Small intestine (tissue), 7 donors: Measurements from ENCODE around the gene ADAMTSL4. TPM values are rescaled to one million over a fixed set of nuclear protein-coding genes. Genes with fewer than 3 reads are reported as not detected.
A peak's percentile ranks its signal among the peaks of the same experiment; 100 is the strongest.
"Not testable (repeated sequence)": the region's sequence is repeated elsewhere in the genome, so short reads cannot be mapped to it uniquely, and the experiment has no call there.

Experiments used
- DNase-seq, 2 donors: peaks; one replicate each; pipeline versions ENCODE4 v3.0.0 to v3.0.0-alpha.2; 2013
- FAIRE-seq: peaks from 2 replicates; lab custom pipeline; 2012; peaks lifted over from hg19 to GRCh38; lab: Jason Lieb, UNC
- H3K27ac ChIP-seq, 3 donors: one replicate each; pipeline ENCODE4 v1.5.1; 2013; ENCODE audit warnings: low read length in 2 of 3, mild to moderate bottlenecking in 2 of 3, control low read depth in 1 of 3, inconsistent platforms in 1 of 3, low read depth in 1 of 3, moderate library complexity in 1 of 3
- H3K27me3 ChIP-seq, 3 donors: one replicate each; pipeline ENCODE4 v1.6.1; 2013; ENCODE audit warnings: low read length in 3 of 3, inconsistent platforms in 1 of 3; ENCODE audit not compliant: control insufficient read depth in 3 of 3, insufficient read depth in 3 of 3
- H3K36me3 ChIP-seq, 3 donors: one replicate each; pipeline ENCODE4 v1.6.1; 2013; ENCODE audit warnings: low read length in 3 of 3, inconsistent platforms in 1 of 3, low read depth in 1 of 3, mild to moderate bottlenecking in 1 of 3, moderate library complexity in 1 of 3; ENCODE audit not compliant: control insufficient read depth in 3 of 3, insufficient read depth in 2 of 3
- H3K4me1 ChIP-seq, 3 donors: one replicate each; pipeline ENCODE4 v1.6.1; 2013; ENCODE audit warnings: low read length in 2 of 3, inconsistent platforms in 1 of 3, low read depth in 1 of 3, mild to moderate bottlenecking in 1 of 3, moderate library complexity in 1 of 3; ENCODE audit not compliant: control insufficient read depth in 3 of 3, insufficient read depth in 2 of 3
- H3K4me3 ChIP-seq, 3 donors: one replicate each; pipeline ENCODE4 v1.5.1; 2013; ENCODE audit warnings: low read length in 3 of 3, control low read depth in 1 of 3, inconsistent platforms in 1 of 3, low read depth in 1 of 3, mild to moderate bottlenecking in 1 of 3, moderate library complexity in 1 of 3
- H3K9me3 ChIP-seq, 2 donors: one replicate each; pipeline ENCODE4 v1.6.1; 2013; ENCODE audit warnings: low read depth in 1 of 2, low read length in 1 of 2; ENCODE audit not compliant: control insufficient read depth in 2 of 2, insufficient read depth in 1 of 2
- WGBS, 3 donors: extraction: QIAGEN DNeasy Blood & Tissue Kit; methylation state at CpG; one replicate each; pipeline ENCODE4 v1.1.7; 2013; 5-methylcytosine and 5-hydroxymethylcytosine counted together
- polyA plus RNA-seq, 4 donors: library from polyadenylated mRNA; stranded (reverse) in 3 of 4; unstranded in 1 of 4; fragments of 200-250 nt in 3 of 4; fragments of 120-200 nt in 1 of 4; gene quantifications; one replicate each; pipeline versions ENCODE4 v1.2.1 to v1.2.3, GENCODE V29; 2013
- donor health status: healthy with polysubstance abuse.
- donor health status: control.
- donor health status: control.
- donor health status: Bipolar disorder and iron deficiency.
- donor health status: healthy.

The ADAMTSL4 gene
- polyA plus RNA-seq, 4 donors: 0.27 to 16.1 (median 7.0) TPM

DNA sequence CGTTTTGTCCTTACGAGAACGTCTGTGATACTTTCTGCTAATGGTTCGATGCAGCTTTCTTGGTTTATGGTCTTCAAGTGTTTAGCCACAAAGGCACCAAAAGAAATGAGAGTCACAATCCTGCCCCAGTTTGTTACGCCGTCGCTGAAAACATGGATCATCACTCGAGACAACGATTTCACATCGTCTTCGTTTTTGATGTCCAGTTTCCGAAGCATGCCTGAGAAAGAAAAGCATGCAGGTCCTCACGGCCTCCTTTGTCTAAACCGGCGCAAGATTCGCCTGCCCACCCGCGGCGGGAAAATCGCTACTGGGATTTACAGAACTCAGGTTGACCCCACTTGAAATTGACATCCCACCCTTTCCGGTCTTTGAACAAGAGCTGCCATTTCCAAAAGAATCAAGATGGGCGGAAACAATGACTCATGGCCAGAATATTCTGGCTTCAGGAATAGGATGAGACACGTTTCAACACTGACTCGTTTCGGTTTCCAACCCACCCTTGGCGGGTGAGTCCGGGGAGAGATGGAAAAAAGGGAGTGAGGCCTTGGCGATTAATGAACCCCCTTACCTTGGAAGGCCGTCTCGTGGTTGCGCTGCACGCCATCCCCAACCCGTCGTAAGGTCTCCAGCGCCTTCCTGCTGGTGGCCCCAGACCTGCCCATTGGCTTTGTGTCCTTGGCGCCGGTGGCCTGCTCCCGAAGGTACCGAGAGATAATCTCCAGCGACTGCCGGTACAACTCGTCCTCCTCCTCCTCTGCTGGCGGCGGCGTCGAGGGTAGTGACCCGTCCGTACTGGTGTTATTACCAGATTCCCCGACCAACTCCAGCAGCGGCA, 29.3 kb downstream of the ADAMTSL4 start:
- FAIRE-seq: no peak
- Histone ChIP-seq H3K27me3 (no peaks in the 10 kb centered on the region), H3K9me3 (no peaks in the 10 kb centered on the region), H3K4me1 (peaks cover 3 to 24% (median 5%) of the 10 kb centered on the region in 3 donors), H3K36me3 (peaks cover 10 to 16% (median 11%) of the 10 kb centered on the region in 3 donors), H3K27ac (peak overlapping the region; percentile 98 to 99 (median 98)), H3K4me3 (peak overlapping the region; percentile 84 to 99 (median 94))
- WGBS, 3 donors: 0% methylated on average over 46 to 50 of the region's 50 CpGs
- DNase-seq: peak; percentile 79 to 80

DNA sequence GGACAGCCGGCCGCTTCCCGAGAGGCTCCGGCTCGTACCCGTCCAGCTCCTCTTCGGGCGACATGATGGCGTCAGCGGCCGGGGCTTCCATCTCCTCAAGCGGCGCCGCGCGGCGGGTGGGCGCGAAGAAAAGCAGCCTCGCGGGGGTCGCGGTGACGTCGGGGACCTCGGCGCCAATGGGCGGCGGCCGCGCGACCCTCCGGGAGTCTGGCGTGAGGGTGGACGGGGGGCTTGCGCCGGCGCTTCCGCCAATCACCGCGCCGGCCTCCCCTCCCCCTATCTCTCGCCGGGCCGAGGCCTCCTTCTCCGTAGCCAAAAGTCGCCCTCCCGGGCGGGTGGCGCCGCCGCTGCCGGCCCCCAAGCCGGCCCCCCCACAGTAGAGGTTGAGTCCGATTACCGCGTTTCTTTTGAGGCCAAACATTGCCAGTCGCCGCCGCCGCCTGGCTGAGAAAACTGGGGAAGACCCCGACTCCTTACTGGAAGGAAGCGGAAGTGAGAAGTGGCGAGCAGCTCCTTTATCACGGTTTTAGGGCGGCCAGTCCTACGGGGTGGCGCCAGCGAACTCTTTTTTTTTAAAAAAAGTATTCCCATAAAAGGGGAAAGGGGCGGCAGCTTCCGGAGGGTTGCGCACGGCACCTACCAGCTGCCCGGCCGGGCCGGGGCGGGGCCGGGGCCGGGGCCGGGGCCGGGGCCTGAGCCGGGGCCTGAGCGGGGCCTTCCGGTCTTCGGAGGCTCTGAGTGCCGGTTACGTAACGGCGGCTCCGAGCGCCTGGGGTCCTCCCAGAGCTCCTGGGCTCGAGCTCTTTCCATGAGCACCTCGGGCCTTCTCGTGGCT, 30.1 kb downstream of the ADAMTSL4 start, which contains the start of gene MCL1:
MCL1 (minus strand) TSS at position 501 of the 835 bp plus-strand sequence; CDS start at position 421, 80 bp downstream.
- Histone ChIP-seq H3K4me1 (peaks cover 3 to 22% (median 4%) of the 10 kb centered on the region in 3 donors), H3K9me3 (no peaks in the 10 kb centered on the region), H3K36me3 (peaks cover 7 to 11% (median 10%) of the 10 kb centered on the region in 3 donors), H3K4me3 (peak within 1 kb of the TSS; percentile 84 to 99 (median 94)), H3K27ac (peak within 1 kb of the TSS; percentile 98 to 99 (median 99)), H3K27me3 (no peaks in the 10 kb centered on the region)
- no peak for FAIRE-seq
- WGBS, 3 donors: 0 to 1% (median 0%) methylated on average over 64 to 94 of the region's 94 CpGs
- DNase-seq: peak; percentile 95 to 96

DNA sequence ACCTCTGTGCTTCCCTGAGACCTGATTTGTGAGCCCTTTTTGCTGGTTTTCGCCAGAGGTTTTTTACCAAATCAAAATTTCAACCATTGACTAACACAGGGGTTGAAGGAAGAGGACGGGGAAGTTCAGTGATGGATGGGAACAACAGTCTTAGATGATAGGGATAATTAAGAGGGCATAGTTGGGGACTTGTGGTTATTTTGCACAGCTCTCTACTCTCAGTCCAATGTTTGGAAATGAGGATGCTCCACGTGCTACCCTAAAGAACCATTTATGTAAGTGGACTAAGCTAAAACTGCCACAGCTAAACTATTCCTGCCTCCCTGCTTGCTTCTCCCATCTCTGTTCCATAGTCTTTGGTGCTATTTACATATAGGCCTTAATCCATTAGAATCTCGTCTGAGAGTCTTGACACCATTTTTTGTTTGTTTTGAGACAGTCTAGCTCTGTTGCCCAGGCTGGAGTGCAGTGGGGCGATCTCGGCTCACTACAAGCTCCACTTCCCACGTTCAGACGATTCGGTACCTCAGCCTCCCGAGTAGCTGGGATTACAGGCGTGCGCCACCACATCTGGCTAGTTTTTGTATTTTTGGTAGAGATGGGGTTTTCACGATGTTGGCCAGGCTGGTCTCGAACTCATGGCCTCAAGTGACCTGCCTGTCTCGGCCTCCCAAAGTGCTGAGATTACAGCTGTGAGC, 30.9 kb downstream of the ADAMTSL4 start:
- DNase-seq (peak in 1 of 2 donors; percentile 15), FAIRE-seq (no peak)
- Histone ChIP-seq H3K36me3 (peaks cover 5 to 9% (median 7%) of the 10 kb centered on the region in 3 donors), H3K4me3 (peak overlapping the region; percentile 46 to 84 (median 64)), H3K27ac (peak overlapping the region; percentile 88 to 99 (median 96)), H3K9me3 (no peaks in the 10 kb centered on the region), H3K27me3 (no peaks in the 10 kb centered on the region), H3K4me1 (peaks cover 0 to 15% (median 0%) of the 10 kb centered on the region in 3 donors)
- 68 to 71% (median 71%) methylated on average over 15 of the region's 15 CpGs for WGBS, 3 donors

DNA sequence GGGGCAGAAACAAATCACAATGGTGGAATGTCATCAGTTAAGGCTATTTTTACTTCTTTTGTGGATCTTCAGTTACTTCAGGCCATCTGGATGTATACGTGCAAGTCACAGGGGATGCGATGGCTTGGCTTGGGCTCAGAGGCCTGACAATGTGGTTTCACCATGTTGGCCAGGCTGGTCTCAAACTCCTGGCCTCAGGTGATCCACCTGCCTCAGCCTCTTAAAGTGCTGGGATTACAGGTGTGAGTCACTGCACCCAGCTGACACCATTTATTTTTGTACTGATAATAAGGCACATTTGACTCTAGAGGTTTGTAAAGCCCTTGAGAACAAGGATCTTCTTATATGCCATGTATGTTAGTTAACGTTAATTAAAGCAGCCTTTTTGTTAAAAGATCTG, 31.8 kb downstream of the ADAMTSL4 start:
- not testable (repeated sequence) for H3K9me3 ChIP-seq, FAIRE-seq, H3K4me3 ChIP-seq, H3K27me3 ChIP-seq, H3K27ac ChIP-seq, H3K4me1 ChIP-seq, H3K36me3 ChIP-seq
- peak in 1 of 2 donors; percentile 28 for DNase-seq
- WGBS, 3 donors: 89 to 94% (median 91%) methylated on average over 2 to 3 of the region's 3 CpGs

DNA sequence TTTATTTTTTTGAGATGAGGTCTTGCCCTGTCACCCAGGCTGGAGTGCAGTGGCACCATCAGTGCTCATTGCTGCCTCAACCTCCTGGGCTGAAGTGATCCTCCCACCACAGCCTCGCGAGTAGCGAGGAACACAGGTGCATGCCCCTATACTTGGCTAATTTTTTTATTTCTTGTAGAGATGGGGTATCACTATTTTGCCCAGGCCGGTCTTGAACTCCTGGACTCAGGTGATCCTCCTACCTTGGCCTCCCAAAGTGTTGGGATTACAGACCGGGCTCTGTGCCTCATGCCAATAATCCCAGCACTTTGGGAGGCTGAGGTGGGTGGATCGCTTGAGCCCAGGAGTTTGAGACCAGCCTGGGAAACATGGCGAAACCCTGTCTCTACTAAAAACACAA, 32.2 kb downstream of the ADAMTSL4 start:
- H3K9me3 ChIP-seq, H3K4me1 ChIP-seq, H3K27ac ChIP-seq, H3K27me3 ChIP-seq, FAIRE-seq, H3K36me3 ChIP-seq, H3K4me3 ChIP-seq: not testable (repeated sequence)
- DNase-seq: peak in 1 of 2 donors; percentile 0
- WGBS, 3 donors: 96 to 99% (median 99%) methylated on average over 7 of the region's 7 CpGs

DNA sequence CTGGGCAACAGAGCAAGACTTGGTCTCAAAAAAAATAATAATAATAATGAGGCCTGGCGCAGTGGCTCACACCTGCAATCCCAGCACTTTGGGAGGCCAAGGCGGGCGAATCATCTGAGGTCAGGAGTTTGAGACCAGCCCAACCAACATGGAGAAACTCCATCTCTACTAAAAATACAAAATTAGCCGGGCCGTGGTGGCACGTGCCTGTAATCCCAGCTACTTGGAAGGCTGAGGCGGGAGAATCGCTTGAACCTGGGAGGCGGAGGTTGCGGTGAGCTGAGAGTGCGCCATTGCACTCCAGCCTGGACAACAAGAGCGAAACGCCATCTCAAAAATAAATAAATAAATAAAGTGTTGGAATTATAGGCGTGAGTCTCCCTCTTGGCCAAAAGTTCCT, 32.8 kb downstream of the ADAMTSL4 start:
- H3K4me1 ChIP-seq, H3K36me3 ChIP-seq, H3K4me3 ChIP-seq, FAIRE-seq, H3K9me3 ChIP-seq, H3K27me3 ChIP-seq, H3K27ac ChIP-seq, DNase-seq: not testable (repeated sequence)
- 97 to 98% (median 97%) methylated on average over 14 of the region's 14 CpGs for WGBS, 3 donors

DNA sequence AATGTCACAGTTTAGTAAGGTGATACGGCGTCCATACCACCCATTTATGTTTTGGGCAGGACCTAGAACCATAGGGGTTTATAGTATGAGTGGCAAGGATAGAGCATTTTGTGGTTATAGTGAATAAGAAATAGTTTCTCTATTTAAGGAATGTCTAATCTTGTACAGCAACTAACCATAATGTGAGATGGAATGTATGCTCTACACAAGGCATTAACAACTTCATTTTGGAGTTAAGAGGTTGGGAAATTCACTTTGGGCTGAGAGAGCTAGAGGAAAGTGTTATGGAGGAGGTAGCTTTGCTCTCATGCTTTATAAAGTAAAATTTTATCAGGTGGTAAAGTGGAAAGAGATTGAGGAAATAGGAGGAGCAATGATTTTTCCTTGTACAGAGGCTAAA, 33.2 kb downstream of the ADAMTSL4 start:
- peaks cover 0 to 9% (median 0%) of the 10 kb centered on the region in 3 donors for H3K4me1 ChIP-seq
- no peaks in the 10 kb centered on the region for H3K27me3 ChIP-seq
- DNase-seq (no peak), FAIRE-seq (no peak)
- no peaks in the 10 kb centered on the region for H3K9me3 ChIP-seq
- no peak overlapping the region for H3K4me3 ChIP-seq
- 77 to 98% (median 92%) methylated on average over 2 of the region's 2 CpGs for WGBS, 3 donors
- H3K36me3 ChIP-seq: peaks cover 0 to 5% (median 0%) of the 10 kb centered on the region in 3 donors
- H3K27ac ChIP-seq: no peak overlapping the region
